ENCODE data around the gene IPPK.

- TF ChIP-seq SMC3 (IDR thresholded peaks at IDR 0.05; ENCODE audit: low read depth, low read length) (no peak), POLR2A (IDR thresholded peaks at IDR 0.05; ENCODE audit: low read depth, low read length) (no peak), MAZ (IDR thresholded peaks at IDR 0.05; ENCODE audit: borderline replicate concordance, low read depth, low read length) (no peak), CTCF (conservative IDR thresholded peaks at IDR 0.05; ENCODE audit: low read depth, low read length) (no peak), FOS (IDR thresholded peaks at IDR 0.05; ENCODE audit: low read depth, low read length) (no peak), MAFK (IDR thresholded peaks at IDR 0.05; ENCODE audit: low read depth, low read length) (no peak), RAD21 (IDR thresholded peaks at IDR 0.05; ENCODE audit: low read length) (no peak), NFE2L2 (IDR thresholded peaks at IDR 0.05; ENCODE audit: low read depth, low read length) (no peak)
Measured at GRCh38 chr9:92617195-92617813, 52.6 kb downstream of the IPPK start.
